Measurements from ENCODE around the gene SRP19. TPM values are rescaled to one million over a fixed set of nuclear protein-coding genes. Genes with fewer than 3 reads are reported as not detected.

The SRP19 gene
- total and polyA plus RNA-seq, 2 experiments from 2014 or later: 104 to 406 TPM

GRCh38 chr5:112892776-112893175 lies 31.7 kb downstream of the SRP19 start (continued):
- no peak for TF ChIP-seq ETS1 (IDR thresholded peaks at IDR 0.05)

- H3K27me3 Mint-ChIP-seq (ENCODE audit: insufficient read depth, low read depth, poor library complexity): no peaks in the 10 kb centered on the region
- Histone ChIP-seq H3K4me2 (no peak overlapping the region), H3K4me3 (no peak overlapping the region), H2AFZ (no peak overlapping the region), H3K4me1 (ENCODE audit: insufficient read depth) (no peaks in the 10 kb centered on the region), H3K79me2 (replicated peaks; ENCODE audit: insufficient read depth) (no peaks in the 10 kb centered on the region), H4K20me1 (replicated peaks; ENCODE audit: insufficient read depth) (0 out of 2 replicates have a peak, but pooled peaks cover 6% of the 10 kb centered on the region), H3K27ac (ENCODE audit: low read depth) (no peak overlapping the region; the same call in 1 of the 2 replicates), H3K9me2 (ENCODE audit: insufficient read depth) (no peaks in the 10 kb centered on the region), H3F3A (replicated peaks; ENCODE audit: low read depth) (no peaks in the 10 kb centered on the region), H3K27me3 (ENCODE audit: insufficient read depth) (no peaks in the 10 kb centered on the region), H3K36me3 (ENCODE audit: insufficient read depth) (0 out of 2 replicates have a peak, but pooled peaks cover 9% of the 10 kb centered on the region)
- H3K27ac Mint-ChIP-seq: no peak overlapping the region
- no peak overlapping the region for H3K4me3 Mint-ChIP-seq
- peaks cover 49% of the 10 kb centered on the region for H3K36me3 Mint-ChIP-seq (ENCODE audit: low read depth)
- DNase-seq (ENCODE audit: low spot score): no peak
- H3K9me3 Mint-ChIP-seq: no peaks in the 10 kb centered on the region
- no peak for ATAC-seq
- H3K4me1 Mint-ChIP-seq: no peaks in the 10 kb centered on the region
- TF ChIP-seq ZNF462 (CRISPR knock-in tag; IDR thresholded peaks at IDR 0.05) (no peak), EZH2phosphoT487 (IDR thresholded peaks at IDR 0.05; ENCODE audit: unreplicated experiment) (no peak), EZH2 (IDR thresholded peaks at IDR 0.05; ENCODE audit: low read depth, unreplicated experiment) (no peak), CREB1 (CRISPR knock-in tag; IDR thresholded peaks at IDR 0.05; ENCODE audit: low read depth) (no peak), NANOG (IDR thresholded peaks at IDR 0.05; ENCODE audit: borderline replicate concordance) (no peak), ZNF114 (CRISPR knock-in tag; IDR thresholded peaks at IDR 0.05) (no peak), ZNF331 (CRISPR knock-in tag; IDR thresholded peaks at IDR 0.05; ENCODE audit: low read depth) (no peak), REST (IDR thresholded peaks at IDR 0.05; ENCODE audit: unreplicated experiment) (no peak), POLR2AphosphoS5 (IDR thresholded peaks at IDR 0.05; ENCODE audit: low read depth) (no peak), STAT1 (IDR thresholded peaks at IDR 0.05; ENCODE audit: unreplicated experiment) (no peak), JUNB (IDR thresholded peaks at IDR 0.05; ENCODE audit: unreplicated experiment) (no peak), ETS1 (IDR thresholded peaks at IDR 0.05) (no peak)
Measured at GRCh38 chr5:112895682-112896081, 34.6 kb downstream of the SRP19 start.

All from GM23338 (cell line).